ENCODE results near the gene SCAPER.
"Not testable (repeated sequence)": the region's sequence is repeated elsewhere in the genome, so short reads cannot be mapped to it uniquely, and the experiment has no call there.

Gene SCAPER

GRCh38 chr15:76577879-76578512, 327.1 kb downstream of the SCAPER start:
- DNase-seq (ENCODE audit: low read depth in 2 of 2), result no peak

GRCh38 chr15:76576523-76577279, 328.4 kb downstream of the SCAPER start:
- DNase-seq (ENCODE audit: low read depth in 2 of 2), result peak; percentile 2 to 3

- no peak for DNase-seq (ENCODE audit: low read depth in 2 of 2)
Observed at GRCh38 chr15:76575679-76576078, 329.5 kb downstream of the SCAPER start.

GRCh38 chr15:76575274-76575673, 329.9 kb downstream of the SCAPER start:
- no peak for DNase-seq (ENCODE audit: low read depth in 2 of 2)

GRCh38 chr15:76572983-76573314, 332.2 kb downstream of the SCAPER start:
- DNase-seq (ENCODE audit: low read depth in 2 of 2), result no peak

- DNase-seq (ENCODE audit: low read depth in 2 of 2), result peak; percentile 2 to 4
Observed at GRCh38 chr15:76566276-76566675, 338.9 kb downstream of the SCAPER start.

GRCh38 chr15:76565366-76565765, 339.8 kb downstream of the SCAPER start:
- DNase-seq (ENCODE audit: low read depth in 2 of 2), result peak in 1 of 2 experiments; percentile 1

GRCh38 chr15:76555247-76555646, 349.9 kb downstream of the SCAPER start:
- no peak for DNase-seq (ENCODE audit: low read depth in 2 of 2)

- DNase-seq (ENCODE audit: low read depth in 2 of 2), result no peak
Observed at GRCh38 chr15:76553564-76553963, 351.6 kb downstream of the SCAPER start.

GRCh38 chr15:76553102-76553501, 352.0 kb downstream of the SCAPER start:
- no peak for DNase-seq (ENCODE audit: low read depth in 2 of 2)

- DNase-seq (ENCODE audit: low read depth in 2 of 2), result no peak
Observed at GRCh38 chr15:76546805-76547204, 358.3 kb downstream of the SCAPER start.

GRCh38 chr15:76533995-76534394, 371.1 kb downstream of the SCAPER start:
- no peak for DNase-seq (ENCODE audit: low read depth in 2 of 2)

- no peak for DNase-seq (ENCODE audit: low read depth in 2 of 2)
Observed at GRCh38 chr15:76533060-76533820, 371.9 kb downstream of the SCAPER start.

- peak in 1 of 2 experiments; percentile 9 for DNase-seq (ENCODE audit: low read depth in 2 of 2)
Observed at GRCh38 chr15:76529911-76530310, 375.2 kb downstream of the SCAPER start.

GRCh38 chr15:76526111-76526510, 379.0 kb downstream of the SCAPER start:
- no peak for DNase-seq (ENCODE audit: low read depth in 2 of 2)

- no peak for DNase-seq (ENCODE audit: low read depth in 2 of 2)
Observed at GRCh38 chr15:76517910-76518309, 387.2 kb downstream of the SCAPER start.

GRCh38 chr15:76514282-76514681, 390.9 kb downstream of the SCAPER start:
- DNase-seq (ENCODE audit: low read depth in 2 of 2), result no peak

GRCh38 chr15:76512971-76513370, 392.2 kb downstream of the SCAPER start:
- no peak for DNase-seq (ENCODE audit: low read depth in 2 of 2)

- DNase-seq (ENCODE audit: low read depth in 2 of 2), result not testable (repeated sequence)
Observed at GRCh38 chr15:76510663-76511062, 394.5 kb downstream of the SCAPER start.

GRCh38 chr15:76503804-76504203, 401.3 kb downstream of the SCAPER start:
- DNase-seq (ENCODE audit: low read depth in 2 of 2), result no peak

GRCh38 chr15:76503121-76503520, 402.0 kb downstream of the SCAPER start:
- DNase-seq (ENCODE audit: low read depth in 2 of 2), result no peak

GRCh38 chr15:76502678-76503077, 402.5 kb downstream of the SCAPER start:
- no peak for DNase-seq (ENCODE audit: low read depth in 2 of 2)

GRCh38 chr15:76502185-76502584, 403.0 kb downstream of the SCAPER start:
- DNase-seq (ENCODE audit: low read depth in 2 of 2), result not testable (repeated sequence)

Data from fibroblast of skin of left quadriceps (primary cell).